K562 treated with DMSO at 1 percent for 48 hours (cell line): ENCODE results near the gene TBC1D8B. TPM values are rescaled to one million over a fixed set of nuclear protein-coding genes. Genes with fewer than 3 reads are reported as not detected.

ENCODE experiments used
- total RNA-seq: library from RNA; unstranded; fragments of 300-600 nt; gene quantifications from 2 replicates; pipeline ENCODE4 v1.2.3, GENCODE V29; 2022; ENCODE audit warnings: low replicate concordance; ENCODE audit errors: extremely low read depth

Gene TBC1D8B
- not detected in 2 replicates for total RNA-seq

DNA sequence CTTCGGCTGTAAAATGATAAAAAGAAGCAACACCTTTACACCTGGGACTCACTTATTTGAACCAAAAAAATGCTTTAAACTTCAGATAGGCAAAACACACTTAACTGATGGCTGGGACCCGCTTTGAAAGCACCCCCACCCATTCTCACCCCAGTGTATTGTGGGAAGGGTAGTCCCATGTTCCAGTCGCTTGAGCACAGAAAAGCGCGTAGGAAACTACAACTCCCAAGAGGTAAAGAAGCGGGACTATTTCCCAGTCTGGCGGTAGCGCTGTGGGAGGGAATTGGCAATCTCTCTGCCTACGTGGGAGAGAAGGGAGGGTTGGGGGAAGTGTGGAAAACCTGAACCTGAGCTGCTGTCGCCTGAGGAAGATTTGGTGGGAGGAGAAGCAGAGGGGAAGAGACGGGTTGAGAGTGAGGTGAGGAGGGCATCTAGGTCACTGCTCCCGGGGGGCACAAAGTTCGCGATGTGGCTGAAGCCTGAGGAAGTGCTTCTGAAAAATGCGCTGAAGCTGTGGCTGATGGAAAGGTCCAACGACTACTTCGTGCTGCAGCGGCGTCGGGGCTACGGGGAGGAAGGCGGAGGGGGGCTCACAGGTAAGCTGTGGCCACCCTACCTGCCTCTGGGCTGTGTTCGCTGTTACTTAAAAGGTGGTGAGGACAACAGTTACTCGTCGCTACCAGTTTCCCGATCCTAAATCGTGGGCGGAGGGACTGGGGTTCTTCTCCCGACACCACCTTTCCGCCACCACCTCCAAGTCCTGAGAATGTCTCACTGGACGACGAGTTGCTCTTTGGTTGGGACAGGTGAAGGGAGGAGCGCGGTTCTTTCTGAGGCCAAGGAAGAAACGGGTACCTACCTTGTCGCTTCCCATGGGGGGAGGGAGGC lies at the start of gene TBC1D8B:
TBC1D8B (plus strand) TSS at position 286 of the 888 bp plus-strand sequence; CDS start at position 467, 181 bp downstream.

DNA sequence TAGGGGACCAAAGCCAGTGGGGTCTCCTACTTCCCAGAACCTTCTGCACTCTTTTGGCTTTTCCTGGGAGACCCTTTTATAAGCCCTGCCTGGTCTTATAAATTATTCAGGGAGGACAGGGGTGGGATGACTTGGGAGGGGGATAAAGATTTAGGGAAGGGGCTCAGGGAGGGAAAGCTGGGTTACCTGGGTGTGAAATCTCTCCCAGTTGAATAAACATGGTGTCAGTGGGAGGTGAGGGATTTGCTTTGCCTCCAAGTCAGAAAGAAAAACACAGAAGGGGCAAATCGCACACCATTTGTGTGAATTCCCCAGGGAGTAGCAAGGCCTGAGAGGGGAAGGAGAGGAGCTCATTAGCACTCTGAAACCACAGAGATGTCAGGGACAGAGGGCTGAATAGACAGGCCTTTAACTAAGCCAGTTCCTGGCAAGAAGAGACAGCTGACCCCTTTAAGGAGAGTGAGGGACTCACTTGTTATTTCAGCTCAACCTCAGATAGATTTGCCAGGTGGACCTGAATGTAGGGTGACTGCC lies 100.9 kb downstream of the TBC1D8B start, which contains the start of gene RIPPLY1:
RIPPLY1 (minus strand) TSS at position 51 of the 534 bp plus-strand sequence. CDS start 54 bp downstream, outside the sequence.

DNA sequence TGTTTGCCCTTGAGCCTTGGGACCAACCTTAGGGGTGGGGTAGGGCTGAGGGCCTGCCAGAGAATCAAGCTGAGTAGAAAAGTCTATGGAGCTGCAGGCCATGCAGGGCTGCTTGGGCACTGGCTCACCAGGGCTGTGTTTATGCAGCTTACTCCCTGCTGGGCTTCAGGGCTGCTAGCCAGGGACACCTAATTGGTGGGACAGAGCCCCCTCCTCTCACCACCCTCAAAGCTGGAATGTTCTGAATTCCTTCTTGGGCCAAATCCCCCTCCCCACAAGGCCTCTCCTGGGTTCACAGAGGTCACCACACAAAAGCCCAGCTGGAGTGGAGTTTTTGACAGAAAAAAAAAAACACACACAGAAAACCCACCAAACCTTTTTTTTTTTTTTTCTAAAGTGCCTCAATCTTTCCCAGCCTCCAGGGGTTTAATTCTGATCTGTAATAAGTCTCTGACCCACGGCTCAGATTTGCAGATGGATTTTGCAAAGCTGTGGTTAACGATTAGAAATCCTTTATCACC lies 117.5 kb downstream of the TBC1D8B start, which contains the start of gene CLDN2:
CLDN2 (plus strand) TSS at position 471 of the 521 bp plus-strand sequence. CDS start 7,827 bp downstream, outside the sequence.

Other genes starting within 250 kb of the TBC1D8B start
- not detected in 2 replicates for gene RADX, start 190.7 kb upstream of the TBC1D8B start, total RNA-seq
- gene RNF128, start 76.0 kb upstream of the TBC1D8B start, total RNA-seq, result not detected in 2 replicates
- not detected in 2 replicates for gene RIPPLY1, start 100.7 kb downstream of the TBC1D8B start, total RNA-seq
- gene CLDN2, start 117.7 kb downstream of the TBC1D8B start, total RNA-seq, result not detected in 2 replicates
- gene MORC4, start 197.5 kb downstream of the TBC1D8B start, total RNA-seq, result not detected in 2 replicates